AG09319 (cell line): Measurements from ENCODE around the gene NOPCHAP1.
"Not testable (repeated sequence)": the region's sequence is repeated elsewhere in the genome, so short reads cannot be mapped to it uniquely, and the experiment has no call there.

ENCODE experiments used
- DNase-seq: peaks from one replicate; pipeline ENCODE4 v3.0.0-alpha.2; 2010; ENCODE audit warnings: low read depth; ENCODE audit errors: extremely low read depth
- TF ChIP-seq, protein P1 (sequence below): IDR thresholded peaks from 2 replicates; pipeline ENCODE4 v1.5.1; 2011; ENCODE audit warnings: low read depth, mild to moderate bottlenecking, inconsistent platforms, low read length, moderate library complexity

The NOPCHAP1 gene, protein sequence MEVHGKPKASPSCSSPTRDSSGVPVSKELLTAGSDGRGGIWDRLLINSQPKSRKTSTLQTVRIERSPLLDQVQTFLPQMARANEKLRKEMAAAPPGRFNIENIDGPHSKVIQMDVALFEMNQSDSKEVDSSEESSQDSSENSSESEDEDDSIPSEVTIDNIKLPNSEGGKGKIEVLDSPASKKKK

DNA sequence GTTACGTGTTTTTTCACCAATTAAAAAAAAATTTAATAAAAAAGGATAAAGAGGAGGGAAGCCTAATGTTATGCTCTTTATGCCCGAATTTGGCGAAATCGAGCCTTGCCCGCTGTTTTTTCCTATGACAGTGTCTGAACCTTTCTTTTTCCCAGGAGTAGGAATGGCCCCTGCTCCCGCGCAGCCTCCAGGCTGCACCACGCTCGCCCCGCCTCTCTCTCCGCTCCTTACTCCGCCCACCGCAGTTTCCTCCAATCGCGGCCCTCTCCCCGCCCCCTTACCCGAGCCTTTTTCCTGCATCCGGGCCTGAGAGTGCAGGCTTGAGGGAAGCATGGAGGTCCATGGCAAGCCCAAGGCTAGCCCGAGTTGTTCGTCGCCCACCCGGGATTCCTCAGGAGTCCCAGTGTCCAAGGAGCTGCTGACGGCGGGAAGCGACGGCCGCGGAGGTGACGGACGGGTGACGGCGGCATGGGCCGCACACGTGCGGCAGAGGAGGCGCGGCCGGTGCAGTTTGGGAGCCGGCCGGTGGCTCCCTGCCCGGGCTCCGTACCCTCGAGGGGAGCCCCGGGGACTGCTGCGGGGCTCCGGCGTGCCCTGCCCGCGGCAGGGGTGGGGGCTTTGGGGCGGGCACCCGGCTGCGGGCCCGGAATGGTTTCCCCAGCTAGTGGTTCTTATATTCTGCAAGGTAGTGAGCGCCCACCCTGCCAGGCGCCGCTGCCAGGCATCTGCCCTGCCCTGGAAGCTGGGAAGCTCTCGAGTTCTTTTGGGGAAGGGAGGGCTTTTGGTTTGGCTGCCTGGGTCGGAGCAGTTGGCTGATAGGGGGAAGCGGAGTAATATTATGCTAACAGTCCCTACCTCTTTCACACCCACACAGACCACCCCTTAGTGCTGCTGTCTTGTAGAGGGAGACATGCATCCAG lies at the start of gene NOPCHAP1:
Gene NOPCHAP1, plus strand, starts transcription at position 295 of the 920 bp plus-strand sequence. Its CDS starts 37 bp downstream, at position 332.
- peak; percentile 40 for DNase-seq
- TF ChIP-seq, protein P1, sequence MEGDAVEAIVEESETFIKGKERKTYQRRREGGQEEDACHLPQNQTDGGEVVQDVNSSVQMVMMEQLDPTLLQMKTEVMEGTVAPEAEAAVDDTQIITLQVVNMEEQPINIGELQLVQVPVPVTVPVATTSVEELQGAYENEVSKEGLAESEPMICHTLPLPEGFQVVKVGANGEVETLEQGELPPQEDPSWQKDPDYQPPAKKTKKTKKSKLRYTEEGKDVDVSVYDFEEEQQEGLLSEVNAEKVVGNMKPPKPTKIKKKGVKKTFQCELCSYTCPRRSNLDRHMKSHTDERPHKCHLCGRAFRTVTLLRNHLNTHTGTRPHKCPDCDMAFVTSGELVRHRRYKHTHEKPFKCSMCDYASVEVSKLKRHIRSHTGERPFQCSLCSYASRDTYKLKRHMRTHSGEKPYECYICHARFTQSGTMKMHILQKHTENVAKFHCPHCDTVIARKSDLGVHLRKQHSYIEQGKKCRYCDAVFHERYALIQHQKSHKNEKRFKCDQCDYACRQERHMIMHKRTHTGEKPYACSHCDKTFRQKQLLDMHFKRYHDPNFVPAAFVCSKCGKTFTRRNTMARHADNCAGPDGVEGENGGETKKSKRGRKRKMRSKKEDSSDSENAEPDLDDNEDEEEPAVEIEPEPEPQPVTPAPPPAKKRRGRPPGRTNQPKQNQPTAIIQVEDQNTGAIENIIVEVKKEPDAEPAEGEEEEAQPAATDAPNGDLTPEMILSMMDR, result no peak

DNA sequence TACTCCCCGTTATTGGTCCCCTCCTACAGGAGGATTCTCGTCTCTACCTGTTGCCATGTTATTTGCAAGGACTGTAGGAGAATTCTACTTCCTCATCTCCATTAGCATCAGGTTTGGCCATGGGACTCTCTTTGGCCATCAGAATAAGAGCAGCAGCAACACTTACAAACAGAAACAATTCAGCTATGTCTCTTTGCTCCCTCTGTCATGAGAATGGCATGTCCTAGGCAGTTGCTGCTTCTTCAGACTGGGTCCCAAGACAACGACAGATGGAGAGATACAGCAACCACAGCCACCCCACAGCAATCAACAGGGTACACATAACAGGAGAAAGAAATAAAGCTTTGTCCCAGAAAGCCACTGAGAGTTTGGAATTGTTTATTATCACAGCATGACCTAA lies 47.7 kb upstream of the NOPCHAP1 start:
- DNase-seq, result no peak
- TF ChIP-seq, protein P1, result no peak

DNA sequence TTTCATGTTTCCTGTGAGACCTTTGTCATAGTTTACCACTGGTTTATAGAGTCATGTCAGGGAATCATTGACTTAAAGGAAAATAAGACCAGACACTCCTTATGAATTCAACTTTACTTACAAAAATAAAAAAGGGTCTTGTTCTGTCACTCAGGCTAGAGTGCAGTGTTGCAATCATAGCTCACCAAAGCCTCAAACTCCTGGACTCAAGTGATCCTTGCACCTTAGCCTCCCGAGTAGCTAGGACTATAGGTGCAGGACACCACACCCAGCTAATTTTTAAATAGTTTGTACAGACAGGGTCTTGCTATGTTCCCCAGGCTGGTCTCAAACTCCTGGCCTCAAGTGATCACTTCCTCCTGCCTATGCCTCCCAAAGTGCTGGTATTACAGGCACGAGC lies 47.0 kb upstream of the NOPCHAP1 start:
- DNase-seq, result no peak
- TF ChIP-seq, protein P1, result no peak

DNA sequence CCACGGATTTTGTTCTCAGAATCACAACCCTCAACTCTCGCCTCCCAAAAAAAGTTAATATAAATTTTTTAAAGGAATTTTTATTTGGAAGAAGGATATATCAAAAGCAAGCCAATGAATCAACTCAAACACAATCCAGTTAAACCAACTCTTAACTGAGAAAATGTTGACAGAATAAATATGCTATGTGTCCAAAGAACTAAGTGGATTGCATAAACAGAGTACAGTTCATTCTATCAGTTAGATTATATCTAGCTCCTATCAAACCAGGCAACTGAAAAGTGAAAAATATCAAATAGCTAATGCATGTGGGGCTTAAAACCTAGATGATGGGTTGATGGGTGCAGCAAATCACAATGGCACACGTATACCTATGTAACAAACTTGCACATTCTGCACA lies 44.7 kb upstream of the NOPCHAP1 start:
- DNase-seq, result no peak
- TF ChIP-seq, protein P1, result no peak

DNA sequence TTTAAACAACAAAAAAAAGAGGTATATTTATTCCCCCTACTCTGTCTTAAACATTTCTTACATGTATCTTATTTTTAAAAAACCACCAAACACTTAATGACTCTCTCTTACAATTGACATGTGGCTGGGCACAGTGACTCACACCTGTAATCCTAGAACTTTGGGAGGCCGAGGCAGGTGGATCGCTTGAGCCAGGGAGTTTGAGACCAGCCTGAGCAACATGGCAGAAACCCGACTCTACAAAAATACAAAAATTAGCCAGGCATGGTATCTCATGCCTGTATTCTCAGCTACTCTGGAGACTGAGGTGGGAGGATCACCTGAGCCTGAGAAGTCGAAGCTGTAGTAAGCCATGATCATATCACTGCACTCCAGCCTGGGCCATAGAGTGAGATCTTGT lies 44.0 kb upstream of the NOPCHAP1 start:
- TF ChIP-seq, protein P1, result no peak
- DNase-seq, result no peak

DNA sequence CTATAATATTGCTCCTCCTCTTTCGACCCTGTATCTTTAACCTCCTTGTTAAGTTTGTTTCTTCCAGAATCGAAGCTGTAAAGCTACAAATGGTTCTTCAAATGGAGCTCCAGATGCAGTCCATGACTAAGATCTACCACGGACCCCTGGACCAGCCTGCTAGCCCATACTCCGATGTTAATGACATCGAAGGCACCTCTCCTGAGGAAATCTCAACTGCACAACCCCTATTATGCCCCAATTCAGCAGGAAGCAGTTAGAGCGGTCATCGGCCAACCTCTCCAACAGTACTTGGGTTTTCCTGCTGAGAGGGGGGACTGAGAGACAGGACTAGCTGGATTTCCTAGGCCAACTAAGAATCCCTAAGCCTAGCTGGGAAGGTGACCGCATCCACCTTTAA lies 42.7 kb upstream of the NOPCHAP1 start:
- DNase-seq, result not testable (repeated sequence)

DNA sequence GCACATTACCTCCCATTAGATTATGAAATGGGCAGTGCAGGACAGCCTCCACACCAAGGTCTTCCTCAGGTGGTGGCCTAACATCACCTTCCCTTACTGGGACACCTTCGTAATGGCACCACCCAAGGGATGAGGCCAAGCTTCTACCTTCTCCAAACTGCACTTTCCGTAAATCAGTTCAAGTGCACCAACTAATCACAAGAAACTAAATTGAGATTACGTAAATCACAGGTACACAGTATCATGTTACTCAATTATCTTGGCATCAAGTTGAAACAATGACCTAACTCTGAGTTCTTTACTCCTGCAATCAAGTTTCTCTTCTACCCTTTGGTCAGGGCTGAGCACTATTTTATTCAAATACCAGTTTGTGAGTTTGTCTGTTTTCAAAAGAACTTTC lies 41.9 kb upstream of the NOPCHAP1 start:
- DNase-seq, result no peak
- TF ChIP-seq, protein P1, result no peak

DNA sequence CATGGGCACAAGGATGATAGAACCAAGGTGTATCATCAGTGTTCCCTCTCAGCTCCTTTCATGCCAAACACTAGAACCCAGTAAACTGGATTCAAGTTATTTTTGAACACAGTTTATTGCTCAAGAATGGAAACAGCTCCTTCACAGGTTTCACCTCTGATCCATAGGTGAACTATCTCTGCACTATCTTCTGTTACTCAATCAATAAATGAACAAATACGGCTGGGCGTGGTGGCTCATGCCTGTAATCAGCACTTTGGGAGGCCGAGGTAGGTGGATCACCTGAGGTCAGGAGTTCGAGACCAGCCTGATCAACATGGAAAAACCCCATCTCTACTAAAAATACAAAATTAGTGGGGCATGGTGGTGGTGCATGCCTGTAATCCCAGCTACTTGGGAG lies 37.4 kb upstream of the NOPCHAP1 start:
- not testable (repeated sequence) for DNase-seq
